ENCODE data around the gene ERBB4.
"Not testable (repeated sequence)": the region's sequence is repeated elsewhere in the genome, so short reads cannot be mapped to it uniquely, and the experiment has no call there.

ERBB4 gene

GRCh38 chr2:212033888-212034287 is 504.7 kb downstream of the ERBB4 start:
- H3K27ac Mint-ChIP-seq: no peak overlapping the region
- H3K36me3 Mint-ChIP-seq (ENCODE audit: low read depth): no peaks in the 10 kb centered on the region

GRCh38 chr2:212032536-212033219 is 505.9 kb downstream of the ERBB4 start:
- H3K36me3 Mint-ChIP-seq (ENCODE audit: low read depth): no peaks in the 10 kb centered on the region
- H3K4me1 Mint-ChIP-seq (ENCODE audit: low read depth): no peaks in the 10 kb centered on the region
- no peaks in the 10 kb centered on the region for H3K27me3 Mint-ChIP-seq
- H3K27ac Mint-ChIP-seq: no peak overlapping the region
- no peak for DNase-seq
- H3K9me3 Mint-ChIP-seq: peaks cover 2% of the 10 kb centered on the region
- H3K4me3 Mint-ChIP-seq: no peak overlapping the region

More at GRCh38 chr2:212033888-212034287, 504.7 kb downstream of the ERBB4 start:
- H3K4me1 Mint-ChIP-seq (ENCODE audit: low read depth): no peaks in the 10 kb centered on the region
- H3K4me3 Mint-ChIP-seq: no peak overlapping the region
- peaks cover 2% of the 10 kb centered on the region for H3K9me3 Mint-ChIP-seq
- no peak for DNase-seq
- H3K27me3 Mint-ChIP-seq: no peaks in the 10 kb centered on the region

- no peaks in the 10 kb centered on the region for H3K36me3 Mint-ChIP-seq (ENCODE audit: low read depth)
- H3K4me3 Mint-ChIP-seq: no peak overlapping the region
- H3K27me3 Mint-ChIP-seq: no peaks in the 10 kb centered on the region
- no peak for DNase-seq
- H3K4me1 Mint-ChIP-seq (ENCODE audit: low read depth): no peaks in the 10 kb centered on the region
- H3K9me3 Mint-ChIP-seq: no peaks in the 10 kb centered on the region
- no peak overlapping the region for H3K27ac Mint-ChIP-seq
Observed at GRCh38 chr2:212032032-212032431, 506.6 kb downstream of the ERBB4 start.

DNA sequence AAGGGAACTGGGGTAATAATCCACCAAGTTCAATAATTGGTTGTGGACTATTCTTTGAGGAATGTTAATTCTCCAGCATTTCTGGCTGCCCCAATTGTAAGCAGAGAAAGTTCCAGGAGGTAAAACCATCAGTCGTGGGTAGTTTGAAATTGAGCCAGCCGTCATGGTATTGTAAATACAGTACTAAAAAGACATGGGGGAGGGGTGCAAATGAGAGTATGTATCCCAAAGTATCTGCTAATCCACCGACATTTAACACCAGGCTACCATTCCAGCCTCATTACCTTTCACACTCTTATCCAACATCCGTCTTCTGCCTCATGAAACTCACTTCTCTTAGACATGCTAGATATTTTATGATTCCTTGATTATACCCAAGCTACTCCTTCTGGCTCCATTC is 507.9 kb downstream of the ERBB4 start:
- H3K4me1 Mint-ChIP-seq (ENCODE audit: low read depth): no peaks in the 10 kb centered on the region
- no peak overlapping the region for H3K27ac Mint-ChIP-seq
- H3K36me3 Mint-ChIP-seq (ENCODE audit: low read depth): no peaks in the 10 kb centered on the region
- H3K27me3 Mint-ChIP-seq: no peaks in the 10 kb centered on the region
- no peak overlapping the region for H3K4me3 Mint-ChIP-seq
- DNase-seq: no peak
- no peaks in the 10 kb centered on the region for H3K9me3 Mint-ChIP-seq

GRCh38 chr2:212028798-212029394 is 509.7 kb downstream of the ERBB4 start:
- Mint-ChIP-seq H3K9me3 (no peaks in the 10 kb centered on the region), H3K4me3 (no peak overlapping the region), H3K4me1 (ENCODE audit: low read depth) (no peaks in the 10 kb centered on the region), H3K27me3 (no peaks in the 10 kb centered on the region), H3K36me3 (ENCODE audit: low read depth) (no peaks in the 10 kb centered on the region), H3K27ac (no peak overlapping the region)
- DNase-seq: no peak

GRCh38 chr2:212027681-212028628 is 510.6 kb downstream of the ERBB4 start:
- Mint-ChIP-seq H3K27me3 (no peaks in the 10 kb centered on the region), H3K27ac (no peak overlapping the region), H3K9me3 (no peaks in the 10 kb centered on the region), H3K4me3 (no peak overlapping the region), H3K36me3 (ENCODE audit: low read depth) (no peaks in the 10 kb centered on the region), H3K4me1 (ENCODE audit: low read depth) (no peaks in the 10 kb centered on the region)
- no peak for DNase-seq

- H3K4me1 Mint-ChIP-seq (ENCODE audit: low read depth): no peaks in the 10 kb centered on the region
- no peaks in the 10 kb centered on the region for H3K36me3 Mint-ChIP-seq (ENCODE audit: low read depth)
- H3K9me3 Mint-ChIP-seq: no peaks in the 10 kb centered on the region
- H3K27me3 Mint-ChIP-seq: no peaks in the 10 kb centered on the region
- no peak for DNase-seq
- H3K27ac Mint-ChIP-seq: no peak overlapping the region
- no peak overlapping the region for H3K4me3 Mint-ChIP-seq
Observed at GRCh38 chr2:212024040-212024439, 514.6 kb downstream of the ERBB4 start.

GRCh38 chr2:212022966-212023365 is 515.6 kb downstream of the ERBB4 start:
- no peak for DNase-seq
- H3K9me3 Mint-ChIP-seq: peaks cover 5% of the 10 kb centered on the region
- no peak overlapping the region for H3K27ac Mint-ChIP-seq

DNA sequence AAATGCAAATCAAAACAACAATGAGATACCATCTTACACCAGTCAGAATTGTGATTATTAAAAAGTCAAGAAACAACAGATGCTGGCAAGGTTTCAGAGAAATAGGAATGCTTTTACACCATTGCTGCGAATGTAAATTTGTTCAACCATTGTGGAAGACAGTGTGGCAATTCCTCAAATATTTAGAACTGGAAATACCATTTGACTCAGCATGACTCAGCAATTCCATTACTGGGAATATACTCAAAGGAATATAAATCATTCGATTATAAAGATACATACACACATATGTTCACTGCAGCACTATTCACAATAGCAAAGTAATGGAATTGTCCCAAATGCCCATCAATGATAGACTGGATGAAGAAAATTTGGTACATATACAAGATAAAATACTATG is 516.7 kb downstream of the ERBB4 start:
- no peak overlapping the region for H3K4me3 Mint-ChIP-seq
- H3K9me3 Mint-ChIP-seq: peaks cover 5% of the 10 kb centered on the region
- DNase-seq: no peak
- no peaks in the 10 kb centered on the region for H3K27me3 Mint-ChIP-seq
- no peak overlapping the region for H3K27ac Mint-ChIP-seq
- no peaks in the 10 kb centered on the region for H3K36me3 Mint-ChIP-seq (ENCODE audit: low read depth)
- no peaks in the 10 kb centered on the region for H3K4me1 Mint-ChIP-seq (ENCODE audit: low read depth)

More at GRCh38 chr2:212022966-212023365, 515.6 kb downstream of the ERBB4 start:
- Mint-ChIP-seq H3K36me3 (ENCODE audit: low read depth) (no peaks in the 10 kb centered on the region), H3K4me3 (no peak overlapping the region), H3K4me1 (ENCODE audit: low read depth) (no peaks in the 10 kb centered on the region), H3K27me3 (no peaks in the 10 kb centered on the region)

- peaks cover 24% of the 10 kb centered on the region for H3K9me3 Mint-ChIP-seq
- no peak for DNase-seq
- no peak overlapping the region for H3K27ac Mint-ChIP-seq
- no peaks in the 10 kb centered on the region for H3K4me1 Mint-ChIP-seq (ENCODE audit: low read depth)
- no peak overlapping the region for H3K4me3 Mint-ChIP-seq
- no peaks in the 10 kb centered on the region for H3K27me3 Mint-ChIP-seq
- H3K36me3 Mint-ChIP-seq (ENCODE audit: low read depth): no peaks in the 10 kb centered on the region
Observed at GRCh38 chr2:212015588-212015987, 523.0 kb downstream of the ERBB4 start.

GRCh38 chr2:212013626-212014025 is 525.0 kb downstream of the ERBB4 start:
- Mint-ChIP-seq H3K36me3 (ENCODE audit: low read depth) (no peaks in the 10 kb centered on the region), H3K27ac (no peak overlapping the region), H3K4me1 (ENCODE audit: low read depth) (no peaks in the 10 kb centered on the region), H3K9me3 (peaks cover 20% of the 10 kb centered on the region), H3K4me3 (no peak overlapping the region), H3K27me3 (no peaks in the 10 kb centered on the region)
- DNase-seq: no peak

DNA sequence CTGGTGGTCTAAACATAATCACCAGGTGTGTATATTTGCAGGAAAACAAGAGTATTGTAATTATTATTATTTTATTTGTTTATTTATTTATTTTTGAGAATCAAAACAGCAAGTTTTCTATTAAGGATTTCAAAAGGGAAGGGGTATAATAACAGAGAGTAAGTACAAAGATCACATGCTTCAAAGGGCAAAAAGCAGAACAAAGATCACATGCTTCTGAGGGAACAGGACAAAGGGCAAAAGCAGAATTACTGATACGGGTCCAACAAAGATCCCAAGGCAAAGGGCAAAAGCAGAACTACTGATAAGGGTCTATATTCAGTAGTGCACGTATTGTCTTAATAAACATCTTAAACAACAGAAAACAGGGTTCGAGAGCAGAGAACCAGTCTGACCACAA is 528.3 kb downstream of the ERBB4 start:
- not testable (repeated sequence) for H3K4me3 Mint-ChIP-seq; H3K4me1 Mint-ChIP-seq (ENCODE audit: low read depth); H3K27me3 Mint-ChIP-seq; H3K27ac Mint-ChIP-seq; H3K36me3 Mint-ChIP-seq (ENCODE audit: low read depth); DNase-seq
- H3K9me3 Mint-ChIP-seq: peaks cover 19% of the 10 kb centered on the region

GRCh38 chr2:212007972-212008371 is 530.6 kb downstream of the ERBB4 start:
- Mint-ChIP-seq H3K4me1 (ENCODE audit: low read depth) (no peaks in the 10 kb centered on the region), H3K27ac (no peak overlapping the region), H3K9me3 (peaks cover 6% of the 10 kb centered on the region), H3K27me3 (no peaks in the 10 kb centered on the region), H3K4me3 (no peak overlapping the region), H3K36me3 (ENCODE audit: low read depth) (no peaks in the 10 kb centered on the region)
- no peak for DNase-seq

DNA sequence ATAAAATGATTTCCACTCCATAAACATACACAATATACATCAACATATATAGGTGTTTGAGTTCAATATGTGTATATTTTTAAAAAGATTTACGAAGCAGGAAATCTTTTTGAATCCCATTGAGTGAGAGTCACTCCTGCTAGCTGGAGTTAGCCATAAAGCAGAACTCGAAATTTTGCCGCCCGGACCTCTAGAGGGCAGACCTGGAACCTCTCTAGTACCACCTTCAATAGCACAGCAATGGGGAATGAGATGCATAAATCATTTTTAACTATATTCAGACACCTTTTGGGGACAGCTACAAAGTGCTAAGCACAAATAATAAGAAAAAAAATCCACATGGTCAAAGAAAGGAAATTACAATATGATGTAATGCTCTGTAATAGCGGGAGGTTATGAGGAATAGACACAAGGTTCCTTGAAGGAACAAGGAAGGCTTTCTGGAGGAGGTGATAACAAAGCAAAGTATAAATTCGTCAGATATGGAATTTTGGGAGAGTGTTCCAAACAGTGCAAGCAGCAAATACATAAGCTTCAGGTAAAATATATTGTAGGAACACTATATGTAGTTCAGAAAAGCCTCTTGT is 533.4 kb downstream of the ERBB4 start:
- no peaks in the 10 kb centered on the region for H3K4me1 Mint-ChIP-seq (ENCODE audit: low read depth)
- no peak overlapping the region for H3K4me3 Mint-ChIP-seq
- H3K9me3 Mint-ChIP-seq: no peaks in the 10 kb centered on the region
- no peak overlapping the region for H3K27ac Mint-ChIP-seq
- DNase-seq: no peak
- no peaks in the 10 kb centered on the region for H3K27me3 Mint-ChIP-seq
- H3K36me3 Mint-ChIP-seq (ENCODE audit: low read depth): no peaks in the 10 kb centered on the region

Measured in activated T-cell treated with anti-CD3 and anti-CD28 coated beads, Interleukin-2, amount 50 U/mL, for 24 hours (primary cell).